GM19193 (cell line): ENCODE measurements around the gene NSUN3.

Source experiments
- POLR2A ChIP-seq: IDR thresholded peaks from 4 replicates; pipeline ENCODE4 v1.6.1; 2011; ENCODE audit not compliant: insufficient read depth, insufficient read length; ENCODE audit errors: extremely low read depth

Gene NSUN3

DNA sequence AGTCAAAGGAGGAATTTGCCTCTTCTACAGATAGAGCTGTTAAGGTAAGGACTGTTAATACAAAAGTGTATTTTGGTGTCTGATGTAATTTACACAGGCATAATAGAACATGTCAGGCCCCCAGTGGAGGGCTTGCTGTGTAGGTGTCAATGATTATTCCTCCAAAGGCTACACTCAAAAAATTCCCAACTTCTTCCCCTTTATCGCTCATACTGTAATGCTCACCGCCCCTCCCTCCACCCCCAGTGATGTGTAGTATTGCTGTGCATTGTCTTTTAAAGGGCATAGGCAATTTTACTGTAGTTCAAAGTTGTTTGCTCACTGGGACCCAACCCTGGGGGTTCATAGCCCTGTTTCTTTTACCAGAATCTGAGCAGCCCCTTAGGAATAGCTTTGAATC lies 32.2 kb downstream of the NSUN3 start:
- TF ChIP-seq POLR2A = no peak

DNA sequence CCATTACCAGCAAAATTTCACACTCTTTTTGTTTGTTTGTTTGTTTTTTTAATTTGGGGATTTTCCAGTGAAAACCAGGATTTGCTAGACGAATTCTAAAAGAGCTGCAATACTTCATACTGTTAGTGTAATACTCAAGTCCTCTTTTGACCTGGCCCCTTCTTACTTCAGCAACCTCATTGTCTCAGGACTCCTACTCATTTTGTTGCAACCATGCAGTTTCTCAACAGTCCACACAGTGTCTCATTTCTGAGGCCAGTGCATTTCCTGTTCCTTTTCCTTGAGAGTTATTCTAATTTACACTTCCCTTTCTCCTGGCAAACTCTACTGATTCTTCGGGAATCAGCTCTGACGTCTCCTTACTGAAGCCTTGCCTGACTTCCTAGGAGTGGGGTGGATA lies 35.6 kb downstream of the NSUN3 start:
- no peak for TF ChIP-seq POLR2A

DNA sequence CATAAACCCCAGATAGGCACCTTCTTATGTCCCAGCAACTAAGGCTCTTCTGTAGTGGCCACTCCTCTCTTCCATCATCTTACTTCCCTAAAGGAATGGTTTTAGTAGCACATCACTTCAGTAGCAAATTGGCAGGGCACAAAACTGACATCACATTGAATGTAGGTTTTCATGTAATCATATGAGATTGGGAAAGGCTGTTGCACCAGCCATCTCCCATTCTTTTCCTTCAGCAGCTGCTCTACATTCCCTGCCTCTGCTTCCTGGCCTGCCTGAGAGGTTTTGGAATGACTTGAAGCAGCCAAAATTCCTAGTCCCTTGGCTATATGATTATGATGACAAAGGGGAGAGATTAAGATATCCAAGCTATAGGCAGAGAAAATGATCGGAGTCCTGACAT lies 36.5 kb downstream of the NSUN3 start:
- TF ChIP-seq POLR2A = no peak

DNA sequence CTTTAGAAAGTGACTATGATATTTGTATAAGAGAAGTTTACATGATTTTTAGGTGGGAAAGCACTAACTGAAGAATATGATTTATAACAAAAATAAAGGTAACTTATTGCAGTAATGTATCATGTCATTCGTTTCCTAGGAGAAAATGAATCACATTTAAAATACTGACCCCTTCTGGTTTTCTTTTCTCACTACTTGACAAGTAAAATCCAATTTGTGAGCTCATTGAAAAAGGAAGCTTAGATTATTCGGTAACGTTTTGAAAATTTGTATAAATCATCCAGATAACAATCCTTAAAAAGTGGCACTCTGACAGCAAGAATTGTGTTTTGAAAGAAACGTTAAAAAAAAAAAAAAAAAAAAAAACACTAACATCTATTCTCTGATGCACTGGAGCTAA lies 39.0 kb downstream of the NSUN3 start:
- TF ChIP-seq POLR2A = no peak

DNA sequence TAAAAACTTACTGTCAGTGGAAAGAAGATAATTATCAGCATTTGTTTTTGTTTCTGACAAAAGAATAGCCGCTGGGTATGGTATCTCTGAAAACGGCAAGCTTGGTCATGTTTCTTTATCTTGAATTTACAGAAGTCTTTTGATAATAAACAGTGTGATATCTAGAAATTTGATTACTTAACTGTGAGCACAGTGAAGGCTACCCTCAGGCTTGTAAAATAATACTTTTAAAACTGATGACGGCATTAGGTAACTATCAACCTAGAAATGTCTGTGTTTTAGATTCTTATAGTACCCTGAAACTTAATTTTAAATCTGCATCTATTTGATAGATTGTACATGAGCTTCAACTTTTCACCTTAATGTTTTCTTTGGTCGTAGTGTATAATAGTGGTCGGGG lies 43.4 kb downstream of the NSUN3 start:
- no peak for TF ChIP-seq POLR2A

DNA sequence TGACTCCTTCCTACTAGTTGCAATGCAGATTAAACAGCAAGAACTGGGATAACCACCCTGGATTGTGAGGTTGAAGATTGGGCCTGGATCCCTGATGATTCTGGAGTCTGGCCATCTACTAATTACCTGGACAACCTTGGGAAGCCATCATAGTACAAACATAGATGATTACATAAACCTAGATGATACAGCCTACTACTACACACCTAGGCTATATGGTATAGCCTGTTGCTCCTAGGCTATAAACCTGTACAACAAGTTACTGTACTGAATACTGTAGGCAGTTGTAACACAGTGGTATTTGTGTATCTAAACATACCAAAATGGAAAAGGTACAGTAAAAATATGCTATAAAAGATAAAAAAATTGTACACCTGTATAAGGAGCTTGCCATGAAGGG lies 48.0 kb downstream of the NSUN3 start:
- no peak for TF ChIP-seq POLR2A

DNA sequence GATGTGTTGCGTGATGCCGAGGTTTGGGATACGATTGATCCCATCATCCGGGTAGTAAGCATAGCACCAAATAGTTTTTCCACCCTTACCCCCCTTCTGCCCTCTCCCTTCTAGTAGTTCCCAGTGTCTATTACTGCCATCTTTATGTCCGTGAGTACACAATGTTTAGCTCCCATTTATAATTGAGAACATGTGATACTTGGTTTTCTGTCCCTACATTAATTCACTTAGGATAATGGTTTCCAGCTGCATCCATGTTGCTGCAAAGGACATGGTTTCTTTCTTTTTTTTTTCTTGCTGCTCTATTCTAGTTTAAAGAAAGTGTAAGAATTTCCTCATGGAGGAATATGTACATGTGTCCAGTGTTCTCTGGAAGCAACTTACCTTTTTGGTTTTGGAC lies 51.8 kb downstream of the NSUN3 start:
- TF ChIP-seq POLR2A = no peak

DNA sequence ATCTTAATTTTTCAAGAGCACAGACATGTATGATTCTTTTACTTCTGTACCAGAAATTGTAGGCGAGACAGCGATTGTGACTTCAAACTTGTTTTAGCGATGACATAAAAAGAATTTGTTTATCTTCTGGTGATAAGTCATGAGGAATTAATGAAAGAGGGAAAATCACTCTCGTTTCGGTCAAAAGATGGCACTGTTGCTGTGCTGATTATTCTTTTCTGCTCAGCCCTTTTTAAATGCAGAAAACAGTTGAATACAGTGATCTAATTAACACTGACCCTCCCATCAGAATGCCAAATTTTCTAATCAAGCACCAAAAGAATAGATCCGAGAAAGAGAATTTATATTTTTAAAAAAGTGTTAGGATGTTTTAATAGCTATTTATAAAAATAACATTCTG lies 52.6 kb downstream of the NSUN3 start:
- no peak for TF ChIP-seq POLR2A

DNA sequence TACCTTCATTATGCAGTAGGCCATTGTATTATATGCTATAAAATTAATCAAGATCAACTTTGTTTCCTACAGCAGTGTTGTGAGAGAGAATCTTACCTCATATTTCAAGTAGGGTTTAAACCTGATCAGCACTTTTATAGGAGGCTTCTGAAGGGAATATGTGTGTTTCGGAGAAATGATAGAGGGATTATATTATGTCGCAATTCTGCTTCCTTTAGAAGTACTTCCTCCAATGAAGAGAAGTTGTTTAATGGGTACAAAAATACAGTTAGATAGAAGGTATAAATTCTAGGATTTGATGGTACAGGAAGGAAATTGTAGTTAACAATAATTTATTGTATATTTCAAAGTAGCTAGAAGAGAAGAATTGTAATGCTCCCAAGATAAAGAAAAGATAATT lies 54.9 kb downstream of the NSUN3 start:
- TF ChIP-seq POLR2A = no peak

DNA sequence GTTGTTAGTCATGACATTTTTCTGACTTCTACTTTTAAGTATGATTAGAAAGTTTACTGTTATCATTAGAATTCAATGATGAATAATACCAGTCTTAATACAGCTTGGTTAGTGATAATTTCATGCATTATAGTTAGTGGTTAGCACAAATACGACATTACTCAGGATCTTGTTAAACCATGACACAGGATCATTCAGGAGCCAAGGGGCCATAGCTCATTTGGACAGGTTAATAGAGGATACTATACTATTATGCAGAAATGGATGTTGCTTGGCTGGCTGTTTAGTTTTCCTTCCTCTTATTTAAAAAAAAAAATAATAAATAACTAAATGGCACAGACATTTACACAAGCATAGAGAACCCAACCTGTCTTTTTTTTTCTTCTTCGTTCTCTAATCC lies 55.5 kb downstream of the NSUN3 start:
- no peak for TF ChIP-seq POLR2A

DNA sequence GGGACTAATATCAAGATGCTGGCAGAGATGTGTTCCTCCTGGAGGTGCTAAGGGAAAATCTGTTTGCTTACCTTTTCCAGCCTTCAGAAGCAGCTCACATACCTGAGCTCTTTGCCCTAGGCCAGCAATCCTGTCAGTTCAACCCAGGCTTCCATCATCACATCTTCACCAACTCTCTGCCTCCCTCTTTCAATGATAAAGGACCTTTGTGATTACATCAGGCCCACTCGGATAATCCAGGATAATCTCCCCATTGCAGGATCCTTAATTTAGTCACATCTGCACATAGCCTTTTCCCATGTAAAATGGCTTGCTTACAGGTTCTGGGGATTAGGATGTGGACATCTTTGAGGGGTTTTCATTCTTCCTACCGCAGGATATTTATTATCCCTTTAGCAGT lies 58.3 kb downstream of the NSUN3 start:
- no peak for TF ChIP-seq POLR2A

DNA sequence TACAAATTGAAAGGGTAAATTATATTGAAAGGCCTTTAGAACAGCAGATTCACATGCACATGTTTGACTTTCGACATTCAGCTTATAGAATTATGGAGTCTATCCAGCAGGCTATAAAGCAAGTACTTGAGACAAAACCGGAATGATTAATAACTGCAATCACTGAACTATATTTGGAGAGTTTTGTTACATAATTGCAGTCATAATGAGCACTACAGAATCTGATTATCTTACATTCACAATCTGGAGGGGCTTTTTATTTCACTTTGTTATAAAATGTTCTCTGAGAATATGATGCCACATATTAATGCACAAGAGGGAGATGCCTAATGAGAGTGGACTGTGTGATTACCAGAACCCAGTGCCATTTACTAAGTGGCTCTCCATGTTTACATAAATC lies 64.3 kb downstream of the NSUN3 start:
- no peak for TF ChIP-seq POLR2A

DNA sequence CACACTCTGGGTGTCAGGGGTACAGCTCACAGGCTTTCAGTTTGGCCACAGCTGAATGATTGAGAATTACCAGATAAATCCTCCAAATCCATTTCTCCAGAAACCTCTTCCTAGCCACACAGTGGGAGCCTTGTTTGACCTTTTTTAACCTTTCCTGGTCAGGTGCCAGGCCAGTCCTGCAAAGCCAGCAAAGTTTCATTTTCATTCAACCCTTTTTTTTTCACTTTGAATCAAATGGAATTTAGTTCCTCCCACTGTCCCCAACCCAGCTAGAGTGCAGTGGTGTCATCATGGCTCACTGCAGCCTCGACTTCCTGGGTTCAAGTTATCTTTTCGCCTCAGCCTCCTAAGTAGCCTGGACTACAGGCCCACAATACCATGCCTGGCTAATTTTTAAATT lies 67.8 kb downstream of the NSUN3 start:
- TF ChIP-seq POLR2A = no peak

DNA sequence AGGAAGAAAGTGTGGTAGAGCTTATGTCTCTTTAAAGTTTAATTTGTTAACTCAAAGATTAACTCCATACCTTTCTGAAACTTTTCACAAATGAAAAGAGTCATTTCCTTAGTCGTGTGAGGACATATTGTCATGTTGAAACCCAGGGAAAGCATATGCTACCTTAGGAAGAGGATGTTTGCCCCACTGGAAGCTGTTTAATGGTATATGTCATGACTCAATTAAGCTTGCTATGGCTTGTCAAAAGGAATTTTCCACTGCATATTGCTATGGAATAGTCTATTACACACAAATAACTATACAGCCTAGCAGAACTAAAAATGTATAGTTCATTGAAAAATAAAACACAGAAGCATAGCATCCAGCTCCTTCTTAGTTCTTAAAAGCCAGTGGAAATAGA lies 69.9 kb downstream of the NSUN3 start:
- TF ChIP-seq POLR2A = no peak

DNA sequence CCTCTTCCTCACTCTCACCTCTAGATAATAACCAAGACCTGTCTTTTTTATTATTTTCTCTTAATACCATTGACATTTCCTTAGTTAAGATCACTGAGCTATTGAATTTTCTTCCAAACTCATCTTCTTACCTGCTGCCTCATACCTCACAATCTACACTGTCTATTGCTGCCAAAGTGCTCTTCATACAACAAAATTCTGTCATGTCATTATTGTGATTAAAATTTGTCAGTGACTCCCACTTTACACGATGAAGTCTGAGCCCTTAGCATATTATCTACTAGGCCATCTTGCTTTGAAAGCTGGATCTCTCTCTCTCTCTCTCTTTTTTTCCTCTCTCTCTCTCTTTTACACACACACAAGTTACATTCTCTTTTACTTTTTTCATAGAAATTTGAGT lies 73.3 kb downstream of the NSUN3 start:
- TF ChIP-seq POLR2A = no peak

DNA sequence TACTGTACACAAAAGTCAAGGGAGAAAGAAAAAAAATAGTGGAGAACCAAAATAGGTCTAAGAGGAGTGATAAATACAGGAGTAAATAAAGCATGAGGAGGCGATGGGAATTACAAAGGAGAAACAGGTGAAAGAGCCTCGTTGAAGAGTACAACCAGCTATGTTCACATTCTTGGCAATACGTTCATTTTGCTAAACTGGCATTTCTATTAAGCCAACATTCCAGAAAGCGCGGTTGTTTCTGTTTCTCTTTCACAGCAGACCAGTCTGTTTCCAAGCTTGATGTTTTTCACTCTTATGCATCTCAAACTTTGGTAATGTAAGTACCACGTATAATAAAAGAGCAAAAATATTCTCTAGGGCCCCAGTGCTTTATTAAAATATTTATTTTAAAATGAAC lies 74.5 kb downstream of the NSUN3 start:
- TF ChIP-seq POLR2A = no peak

DNA sequence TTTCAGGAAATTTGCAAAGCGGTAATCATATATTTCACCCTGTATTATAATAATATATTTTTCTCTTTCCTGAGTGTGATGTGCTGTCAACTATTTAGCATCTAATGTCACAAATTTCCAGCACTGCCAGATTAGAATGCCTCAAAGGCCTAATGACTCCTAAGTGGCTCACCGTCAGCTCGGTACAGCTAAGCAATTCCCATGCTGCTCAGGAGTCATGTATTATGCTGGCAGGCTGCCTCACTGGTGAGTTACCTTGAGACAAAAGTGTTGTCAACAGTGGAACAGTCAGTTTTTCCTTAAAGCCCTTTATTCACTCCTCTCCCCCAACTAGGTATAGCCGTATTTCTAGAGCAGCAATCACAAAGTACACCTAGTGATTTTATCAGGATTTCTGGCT lies 83.6 kb downstream of the NSUN3 start:
- no peak for TF ChIP-seq POLR2A

DNA sequence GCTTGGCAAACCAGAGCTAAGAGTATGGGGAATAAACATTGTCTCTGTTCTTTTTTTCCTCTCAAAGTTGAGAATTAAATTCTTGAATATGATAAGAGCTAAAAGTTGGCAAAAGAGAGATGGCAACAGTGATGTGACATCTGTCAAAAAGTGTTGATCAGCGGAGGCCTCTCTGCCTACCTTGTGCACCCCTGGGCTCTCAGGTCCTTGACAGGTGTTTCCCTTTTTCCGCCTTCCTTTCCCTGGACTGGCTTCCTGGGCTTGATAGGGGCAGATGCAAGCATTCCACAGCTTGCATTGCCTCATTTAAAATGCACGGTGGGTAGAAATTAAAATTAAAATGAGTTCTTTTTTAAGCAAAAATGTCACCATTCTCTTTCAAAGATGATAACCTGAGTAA lies 84.2 kb downstream of the NSUN3 start:
- no peak for TF ChIP-seq POLR2A
